MM.1S (cell line): ENCODE measurements around the gene TAF1A.

Experiments used
- DNase-seq: peaks from one replicate; pipeline ENCODE4 v3.0.0-alpha.2; 2015
- H2AFZ ChIP-seq: fragments of 300-600 bp; sonication (generic); 2 replicates; pipeline ENCODE4 v1.6.0; 2016; ENCODE audit warnings: antibody characterized with exemption, low read length
- H3F3A ChIP-seq: fragments of 300-600 bp; sonication (generic); 2 replicates; pipeline ENCODE4 v1.6.1; 2016; ENCODE audit warnings: mild to moderate bottlenecking, antibody characterized with exemption, low read length, moderate library complexity, mixed read lengths; ENCODE audit not compliant: insufficient read depth
- H3K27ac ChIP-seq: fragments of 300-600 bp; sonication (generic); 2 replicates; pipeline ENCODE4 v1.5.1; 2016; ENCODE audit warnings: mild to moderate bottlenecking, low read length
- H3K27me3 ChIP-seq: fragments of 300-600 bp; sonication (generic); replicated peaks from 2 replicates; pipeline ENCODE4 v1.6.0; 2016; ENCODE audit warnings: low read length; ENCODE audit not compliant: insufficient read depth
- H3K36me3 ChIP-seq: fragments of 300-600 bp; sonication (generic); replicated peaks from 2 replicates; pipeline ENCODE4 v1.6.1; 2016; ENCODE audit warnings: mild to moderate bottlenecking, low read length, mixed read lengths; ENCODE audit not compliant: insufficient read depth
- H3K4me1 ChIP-seq: fragments of 300-600 bp; sonication (generic); 2 replicates; pipeline ENCODE4 v1.6.1; 2016; ENCODE audit warnings: low read length, mixed read lengths
- H3K4me2 ChIP-seq: fragments of 300-600 bp; sonication (generic); 2 replicates; pipeline ENCODE4 v1.6.0; 2016; ENCODE audit warnings: low read depth, low read length
- H3K4me3 ChIP-seq: fragments of 300-600 bp; sonication (generic); 2 replicates; pipeline ENCODE4 v1.5.1; 2016; ENCODE audit warnings: low read length, mixed read lengths
- H3K79me2 ChIP-seq: fragments of 300-600 bp; sonication (generic); 2 replicates; pipeline ENCODE4 v1.6.1; 2016; ENCODE audit warnings: mixed run types, low read length, mixed read lengths
- H3K9ac ChIP-seq: fragments of 300-600 bp; sonication (generic); 2 replicates; pipeline ENCODE4 v1.6.1; 2016; ENCODE audit warnings: low read length, mixed read lengths
- H3K9me2 ChIP-seq: fragments of 300-600 bp; sonication (generic); replicated peaks from 2 replicates; pipeline ENCODE4 v1.6.1; 2016; ENCODE audit warnings: mild to moderate bottlenecking, low read length, mixed read lengths; ENCODE audit not compliant: insufficient read depth
- H3K9me3 ChIP-seq: fragments of 300-600 bp; sonication (generic); replicated peaks from 2 replicates; pipeline ENCODE4 v1.6.1; 2016; ENCODE audit warnings: mild to moderate bottlenecking, low read length, mixed read lengths; ENCODE audit not compliant: insufficient read depth
- H4K20me1 ChIP-seq: fragments of 300-600 bp; sonication (generic); 2 replicates; pipeline ENCODE4 v1.6.1; 2016; ENCODE audit warnings: mild to moderate bottlenecking, low read length, moderate library complexity, mixed read lengths; ENCODE audit not compliant: insufficient read depth
- CTCF ChIP-seq: fragments of 300-600 bp; sonication (generic); IDR thresholded peaks from 2 replicates; pipeline ENCODE4 v1.5.1; 2016; ENCODE audit warnings: antibody characterized with exemption, low read length, mixed read lengths
- EZH2 ChIP-seq: fragments of 300-600 bp; sonication (generic); optimal IDR thresholded peaks from 2 replicates; pipeline ENCODE3; 2017; ENCODE audit warnings: low read depth, mild to moderate bottlenecking, antibody characterized with exemption, low read length, mixed read lengths
- EZH2phosphoT487 ChIP-seq: fragments of 300-600 bp; sonication (generic); IDR thresholded peaks from 2 replicates; pipeline ENCODE4 v1.6.1; 2018; ENCODE audit warnings: antibody characterized with exemption, low read length

TAF1A gene

GRCh38 chr1:222570837-222571236 is 18.9 kb downstream of the TAF1A start:
- Histone ChIP-seq H4K20me1 (no peaks in the 10 kb centered on the region), H3K27ac (no peak overlapping the region), H2AFZ (no peak overlapping the region), H3F3A (no peaks in the 10 kb centered on the region), H3K36me3 (0 out of 2 replicates have a peak, but pooled peaks cover 3% of the 10 kb centered on the region), H3K79me2 (no peaks in the 10 kb centered on the region), H3K9me3 (no peaks in the 10 kb centered on the region), H3K4me3 (no peak overlapping the region), H3K9me2 (no peaks in the 10 kb centered on the region), H3K27me3 (no peaks in the 10 kb centered on the region), H3K4me1 (no peaks in the 10 kb centered on the region), H3K9ac (no peak overlapping the region), H3K4me2 (no peak overlapping the region)
- TF ChIP-seq EZH2phosphoT487 = no peak
- TF ChIP-seq EZH2 = no peak
- no peak for TF ChIP-seq CTCF
- DNase-seq = no peak

- Histone ChIP-seq H3K27ac (no peak overlapping the region), H3K9me3 (no peaks in the 10 kb centered on the region), H3K4me1 (no peaks in the 10 kb centered on the region), H3K4me2 (no peak overlapping the region), H3F3A (no peaks in the 10 kb centered on the region), H3K9ac (no peak overlapping the region), H3K79me2 (no peaks in the 10 kb centered on the region), H4K20me1 (no peaks in the 10 kb centered on the region), H3K9me2 (no peaks in the 10 kb centered on the region), H2AFZ (no peak overlapping the region), H3K27me3 (no peaks in the 10 kb centered on the region), H3K4me3 (no peak overlapping the region), H3K36me3 (no peaks in the 10 kb centered on the region)
- DNase-seq = no peak
- TF ChIP-seq EZH2phosphoT487 = no peak
- TF ChIP-seq EZH2 = no peak
- TF ChIP-seq CTCF = no peak
Observed at GRCh38 chr1:222561656-222562055, 28.1 kb downstream of the TAF1A start.

- no peak overlapping the region for H3K27ac ChIP-seq
- no peaks in the 10 kb centered on the region for H3K27me3 ChIP-seq
- H2AFZ ChIP-seq = no peak overlapping the region
- H3K9me2 ChIP-seq = no peaks in the 10 kb centered on the region
- H3K36me3 ChIP-seq = no peaks in the 10 kb centered on the region
- no peaks in the 10 kb centered on the region for H3F3A ChIP-seq
- H3K9ac ChIP-seq = no peak overlapping the region
- H3K79me2 ChIP-seq = no peaks in the 10 kb centered on the region
- no peaks in the 10 kb centered on the region for H4K20me1 ChIP-seq
- no peak overlapping the region for H3K4me2 ChIP-seq
- no peak overlapping the region for H3K4me3 ChIP-seq
- H3K4me1 ChIP-seq = no peaks in the 10 kb centered on the region
- DNase-seq = no peak
- TF ChIP-seq CTCF (no peak), EZH2 (no peak), EZH2phosphoT487 (no peak)
- no peaks in the 10 kb centered on the region for H3K9me3 ChIP-seq
Observed at GRCh38 chr1:222557574-222557973, 32.2 kb downstream of the TAF1A start.
